Neural cell (in vitro differentiated cells): ENCODE measurements around the gene RPS5. TPM values are rescaled to one million over a fixed set of nuclear protein-coding genes. Genes with fewer than 3 reads are reported as not detected.

Experiments used
- H2AFZ ChIP-seq: fragments of 200-600, 300-800 bp; sonication (generic), shearing (Covaris generic); 2 replicates; pipeline ENCODE4 v1.6.0; 2014; ENCODE audit warnings: low read depth, mild to moderate bottlenecking, antibody characterized with exemption, low read length, moderate library complexity
- H3F3A ChIP-seq: fragments of 200-600 bp; shearing (Covaris generic); 2 replicates; pipeline ENCODE4 v1.6.1; 2016; ENCODE audit warnings: mild to moderate bottlenecking, moderate library complexity, mixed read lengths, antibody characterized with exemption, low read length; ENCODE audit not compliant: insufficient read depth, poor library complexity, severe bottlenecking
- H3K27ac ChIP-seq: fragments of 200-600, 300-800 bp; sonication (generic), shearing (Covaris generic); 2 replicates; pipeline ENCODE4 v1.5.1; 2014; ENCODE audit warnings: mild to moderate bottlenecking, low read length, moderate library complexity
- H3K27me3 ChIP-seq: fragments of 300-800, 200-600 bp; sonication (generic), shearing (Covaris generic); 2 replicates; pipeline ENCODE4 v1.6.0; 2014; ENCODE audit warnings: mild to moderate bottlenecking, low read depth, low read length, moderate library complexity; ENCODE audit not compliant: insufficient read depth
- H3K36me3 ChIP-seq: fragments of 300-800, 200-600 bp; sonication (generic), shearing (Covaris generic); 2 replicates; pipeline ENCODE4 v1.5.1; 2014; ENCODE audit warnings: mild to moderate bottlenecking, antibody characterized with exemption, low read length, moderate library complexity; ENCODE audit not compliant: insufficient read depth
- H3K4me2 ChIP-seq: fragments of 300-800, 200-600 bp; sonication (generic), shearing (Covaris generic); 2 replicates; pipeline ENCODE4 v1.6.0; 2014; ENCODE audit warnings: mild to moderate bottlenecking, low read length
- H3K4me3 ChIP-seq: fragments of 300-800, 200-600 bp; sonication (generic), shearing (Covaris generic); 2 replicates; pipeline ENCODE4 v1.5.1; 2014; ENCODE audit warnings: mild to moderate bottlenecking, low read length, moderate library complexity
- H3K79me2 ChIP-seq: fragments of 200-600 bp; shearing (Covaris generic); replicated peaks from 2 replicates; pipeline ENCODE4 v1.6.0; 2014; ENCODE audit warnings: mild to moderate bottlenecking, low read length, moderate library complexity; ENCODE audit not compliant: insufficient read depth
- H3K9ac ChIP-seq: fragments of 300-800, 200-600 bp; sonication (generic), shearing (Covaris generic); 2 replicates; pipeline ENCODE4 v1.6.1; 2016; ENCODE audit warnings: mild to moderate bottlenecking, low read length, mixed read lengths
- H3K9me2 ChIP-seq: fragments of 200-600 bp; shearing (Covaris generic); 2 replicates; pipeline ENCODE4 v1.6.1; 2016; ENCODE audit warnings: mild to moderate bottlenecking, low read length, mixed read lengths; ENCODE audit not compliant: insufficient read depth
- H3K9me3 ChIP-seq: fragments of 200-600, 300-800 bp; sonication (generic), shearing (Covaris generic); 2 replicates; pipeline ENCODE4 v1.6.1; 2016; ENCODE audit warnings: mild to moderate bottlenecking, mixed run types, low read length, moderate library complexity, mixed read lengths
- H4K20me1 ChIP-seq: fragments of 200-600 bp; shearing (Covaris generic); 2 replicates; pipeline ENCODE4 v1.6.1; 2016; ENCODE audit warnings: mild to moderate bottlenecking, mixed run types; ENCODE audit not compliant: insufficient read depth
- CTCF ChIP-seq: fragments of 450-650 bp; IDR thresholded peaks from 2 replicates; pipeline ENCODE4 v1.5.1; 2014; ENCODE audit warnings: antibody characterized with exemption, mild to moderate bottlenecking, moderate library complexity; ENCODE audit not compliant: poor library complexity, severe bottlenecking
- EP300 ChIP-seq: fragments of 450-650 bp; conservative IDR thresholded peaks from 2 replicates; pipeline ENCODE4 v1.6.1; 2014; ENCODE audit warnings: antibody characterized with exemption, mild to moderate bottlenecking, moderate library complexity; ENCODE audit not compliant: poor library complexity, severe bottlenecking
- EZH2 ChIP-seq: fragments of 200-600, 300-800 bp; shearing (Covaris generic), sonication (generic); IDR thresholded peaks from 2 replicates; pipeline ENCODE4 v1.6.1; 2014; ENCODE audit warnings: antibody characterized with exemption, low read length, borderline replicate concordance, mild to moderate bottlenecking; ENCODE audit not compliant: insufficient read depth, poor library complexity, severe bottlenecking
- MXI1 ChIP-seq: fragments of 450-650 bp; conservative IDR thresholded peaks from 2 replicates; pipeline ENCODE4 v1.6.1; 2014; ENCODE audit warnings: antibody characterized with exemption, mild to moderate bottlenecking; ENCODE audit not compliant: poor library complexity, severe bottlenecking
- POLR2AphosphoS5 ChIP-seq: IDR thresholded peaks from 2 replicates; pipeline ENCODE4 v1.6.1; 2012
- RAD21 ChIP-seq: fragments of 450-650 bp; conservative IDR thresholded peaks from 2 replicates; pipeline ENCODE4 v1.6.1; 2014; ENCODE audit warnings: antibody characterized with exemption, mild to moderate bottlenecking, moderate library complexity
- REST ChIP-seq: IDR thresholded peaks from 2 replicates; pipeline ENCODE4 v1.6.1; 2012; ENCODE audit warnings: borderline replicate concordance
- SMC3 ChIP-seq: fragments of 450-650 bp; conservative IDR thresholded peaks from 2 replicates; pipeline ENCODE4 v1.6.1; 2014; ENCODE audit warnings: antibody characterized with exemption, mild to moderate bottlenecking, moderate library complexity; ENCODE audit not compliant: poor library complexity
- TAF1 ChIP-seq: IDR thresholded peaks from 2 replicates; pipeline ENCODE4 v1.6.1; 2012; ENCODE audit warnings: low read depth
- polyA plus RNA-seq: library from polyadenylated mRNA; depleted of rRNA; stranded (reverse); fragments of >200 nt; gene quantifications from 2 replicates; pipeline ENCODE4 v1.2.3, GENCODE V29; 2014

The RPS5 gene
- polyA plus RNA-seq, 1 donor from 2014 or later = 1,514 TPM

GRCh38 chr19:58398545-58398944, 11.5 kb downstream of the RPS5 start:
- no peak for TF ChIP-seq SMC3
- no peak for TF ChIP-seq CTCF
- no peak for TF ChIP-seq RAD21
- TF ChIP-seq EP300 = no peak
- TF ChIP-seq EZH2 = no peak
- no peak for TF ChIP-seq POLR2AphosphoS5
- TF ChIP-seq MXI1 = no peak
- no peak for TF ChIP-seq TAF1
- Histone ChIP-seq H3K9ac (no peak overlapping the region), H4K20me1 (no peaks in the 10 kb centered on the region), H3K4me2 (no peak overlapping the region), H3F3A (no peaks in the 10 kb centered on the region), H3K4me3 (no peak overlapping the region), H3K9me2 (no peaks in the 10 kb centered on the region), H2AFZ (no peak overlapping the region), H3K36me3 (no peaks in the 10 kb centered on the region), H3K9me3 (no peaks in the 10 kb centered on the region), H3K27me3 (no peaks in the 10 kb centered on the region), H3K27ac (no peak overlapping the region), H3K79me2 (peaks cover 12% of the 10 kb centered on the region)

GRCh38 chr19:58399903-58400302, 12.8 kb downstream of the RPS5 start:
- Histone ChIP-seq H3K36me3 (no peaks in the 10 kb centered on the region), H3K9me2 (no peaks in the 10 kb centered on the region), H3F3A (no peaks in the 10 kb centered on the region), H3K27me3 (no peaks in the 10 kb centered on the region), H3K79me2 (peaks cover 12% of the 10 kb centered on the region), H3K9me3 (no peaks in the 10 kb centered on the region), H3K27ac (no peak overlapping the region), H3K9ac (no peak overlapping the region), H3K4me3 (peak overlapping the region; percentile 81), H2AFZ (no peak overlapping the region), H4K20me1 (no peaks in the 10 kb centered on the region), H3K4me2 (no peak overlapping the region)
- no peak for TF ChIP-seq EZH2
- no peak for TF ChIP-seq POLR2AphosphoS5
- TF ChIP-seq EP300 = no peak
- TF ChIP-seq TAF1 = no peak
- TF ChIP-seq RAD21 = no peak
- no peak for TF ChIP-seq REST
- no peak for TF ChIP-seq SMC3
- TF ChIP-seq MXI1 = no peak
- TF ChIP-seq CTCF = no peak
